Liver (tissue), 9 donors: ENCODE measurements around the gene STKLD1. TPM values are rescaled to one million over a fixed set of nuclear protein-coding genes. Genes with fewer than 3 reads are reported as not detected.

Source experiments
- DNase-seq: peaks from one replicate; pipeline ENCODE4 v3.0.0-alpha.2; 2017; ENCODE audit warnings: low spot score
- H3K27ac ChIP-seq, 2 donors: one replicate each; pipeline ENCODE4 v1.7.0; 2013; ENCODE audit warnings: inconsistent platforms in 2 of 2, low read length in 2 of 2, control low read depth in 1 of 2, low read depth in 1 of 2, mild to moderate bottlenecking in 1 of 2
- H3K27me3 ChIP-seq, 4 donors: one replicate each; pipeline versions ENCODE4 v1.6.1 to v1.7.0; 2013; ENCODE audit warnings: low read length in 3 of 4, inconsistent platforms in 1 of 4, mild to moderate bottlenecking in 1 of 4, moderate library complexity in 1 of 4; ENCODE audit not compliant: control insufficient read depth in 4 of 4, insufficient read depth in 4 of 4
- H3K36me3 ChIP-seq, 4 donors: one replicate each; pipeline versions ENCODE4 v1.6.1 to v1.7.0; 2013; ENCODE audit warnings: low read length in 3 of 4, mild to moderate bottlenecking in 3 of 4, low read depth in 1 of 4, moderate library complexity in 1 of 4; ENCODE audit not compliant: control insufficient read depth in 4 of 4, insufficient read depth in 3 of 4
- H3K4me1 ChIP-seq, 4 donors: one replicate each; pipeline versions ENCODE4 v1.6.1 to v1.7.0; 2013; ENCODE audit warnings: low read length in 3 of 4, mild to moderate bottlenecking in 3 of 4, moderate library complexity in 1 of 4; ENCODE audit not compliant: control insufficient read depth in 4 of 4, insufficient read depth in 4 of 4
- H3K4me3 ChIP-seq, 3 donors: one replicate each; pipeline versions ENCODE4 v1.6.1 to v1.7.0; 2013; ENCODE audit warnings: low read length in 3 of 3, control low read depth in 1 of 3, low read depth in 1 of 3, mild to moderate bottlenecking in 1 of 3
- H3K9ac ChIP-seq, 2 donors: one replicate each; pipeline ENCODE4 v1.7.0; 2013; ENCODE audit warnings: low read length in 2 of 2, mild to moderate bottlenecking in 2 of 2, moderate library complexity in 2 of 2, control low read depth in 1 of 2, low read depth in 1 of 2
- H3K9me3 ChIP-seq, 4 donors: one replicate each; pipeline versions ENCODE4 v1.6.1 to v1.7.0; 2013; ENCODE audit warnings: low read length in 3 of 4; ENCODE audit not compliant: control insufficient read depth in 4 of 4
- EGR1 ChIP-seq, 2 donors: IDR thresholded peaks; 2 replicates each; pipeline ENCODE4 v1.6.1; 2016 to 2018; ENCODE audit warnings: antibody characterized with exemption in 2 of 2, low read depth in 2 of 2
- FOXA1 ChIP-seq: IDR thresholded peaks from 2 replicates; pipeline ENCODE4 v1.6.1; 2016; ENCODE audit warnings: antibody characterized with exemption
- FOXA2 ChIP-seq: IDR thresholded peaks from 2 replicates; pipeline ENCODE4 v1.6.1; 2016; ENCODE audit warnings: antibody characterized with exemption
- GABPA ChIP-seq, 2 donors: IDR thresholded peaks in 1 of 2; conservative IDR thresholded peaks in 1 of 2; 2 replicates each; pipeline ENCODE4 v1.6.1; 2016; ENCODE audit warnings: antibody characterized with exemption in 2 of 2, mild to moderate bottlenecking in 1 of 2, moderate library complexity in 1 of 2
- HNF4A ChIP-seq, 2 donors: conservative IDR thresholded peaks; 2 replicates each; pipeline ENCODE4 v1.6.1; 2016; ENCODE audit warnings: antibody characterized with exemption in 2 of 2, mild to moderate bottlenecking in 2 of 2
- JUND ChIP-seq, 2 donors: IDR thresholded peaks; 2 replicates each; pipeline ENCODE4 v1.6.1; 2016; ENCODE audit warnings: antibody characterized with exemption in 2 of 2
- NR2F2 ChIP-seq: IDR thresholded peaks from 2 replicates; pipeline ENCODE4 v1.6.1; 2016; ENCODE audit warnings: antibody characterized with exemption
- RAD21 ChIP-seq, 2 donors: IDR thresholded peaks; 2 replicates each; pipeline ENCODE4 v1.6.1; 2016; ENCODE audit warnings: antibody characterized with exemption in 2 of 2, mild to moderate bottlenecking in 2 of 2
- SP1 ChIP-seq: IDR thresholded peaks from 2 replicates; pipeline ENCODE4 v1.6.1; 2018; ENCODE audit warnings: antibody characterized with exemption, mild to moderate bottlenecking
- TAF1 ChIP-seq: conservative IDR thresholded peaks from 2 replicates; pipeline ENCODE4 v1.6.1; 2016; ENCODE audit warnings: antibody characterized with exemption, mild to moderate bottlenecking
- YY1 ChIP-seq: IDR thresholded peaks from 2 replicates; pipeline ENCODE4 v1.6.1; 2016; ENCODE audit warnings: antibody characterized with exemption, mild to moderate bottlenecking
- WGBS: extraction: QIAGEN DNeasy Blood & Tissue Kit; methylation state at CpG from one replicate; pipeline ENCODE4 v1.1.7; 2013; 5-methylcytosine and 5-hydroxymethylcytosine counted together
- polyA plus RNA-seq, 2 donors: library from polyadenylated mRNA; stranded (reverse) in 1 of 2; unstranded in 1 of 2; fragments of 200-250 nt in 1 of 2; fragments of >200 nt in 1 of 2; fragmentation: Nextera tagmentation in 1 of 2; extraction: Ambion mirVana in 1 of 2; gene quantifications; one replicate each; pipeline versions ENCODE4 v1.2.1 to v1.2.3, GENCODE V29; 2013 to 2015
- total RNA-seq, 2 donors: library from RNA; depleted of rRNA; stranded (reverse); fragments of >200 nt; gene quantifications; one replicate each; pipeline ENCODE4 v1.2.3, GENCODE V29; 2014
- TF ChIP-seq, protein P1 (sequence below): IDR thresholded peaks from 2 replicates; pipeline ENCODE4 v1.6.1; 2016; ENCODE audit warnings: antibody characterized with exemption
- TF ChIP-seq, protein P2 (sequence below): IDR thresholded peaks from 2 replicates; pipeline ENCODE4 v1.6.1; 2016; ENCODE audit warnings: antibody characterized with exemption
- TF ChIP-seq, protein P3 (sequence below): IDR thresholded peaks from 2 replicates; pipeline ENCODE4 v1.6.1; 2016; ENCODE audit warnings: antibody characterized with exemption
- TF ChIP-seq, protein P4 (sequence below): IDR thresholded peaks from 2 replicates; pipeline ENCODE4 v1.6.1; 2016; ENCODE audit warnings: antibody characterized with exemption, mild to moderate bottlenecking
- TF ChIP-seq, protein P5 (sequence below): fragments of 150-350 bp; IDR thresholded peaks from 2 replicates; pipeline ENCODE4 v1.5.1; 2017; ENCODE audit warnings: improper control_type of control experiment, low read depth, low read length; ENCODE audit not compliant: missing input control
- donor health status: healthy.
- donor health status: healthy.
- donor health status: healthy.
- donor health status: healthy.
- donor health status: healthy.

STKLD1 gene
- total and polyA plus RNA-seq, 4 donors = 0.25 to 0.85 (median 0.33) TPM

DNA sequence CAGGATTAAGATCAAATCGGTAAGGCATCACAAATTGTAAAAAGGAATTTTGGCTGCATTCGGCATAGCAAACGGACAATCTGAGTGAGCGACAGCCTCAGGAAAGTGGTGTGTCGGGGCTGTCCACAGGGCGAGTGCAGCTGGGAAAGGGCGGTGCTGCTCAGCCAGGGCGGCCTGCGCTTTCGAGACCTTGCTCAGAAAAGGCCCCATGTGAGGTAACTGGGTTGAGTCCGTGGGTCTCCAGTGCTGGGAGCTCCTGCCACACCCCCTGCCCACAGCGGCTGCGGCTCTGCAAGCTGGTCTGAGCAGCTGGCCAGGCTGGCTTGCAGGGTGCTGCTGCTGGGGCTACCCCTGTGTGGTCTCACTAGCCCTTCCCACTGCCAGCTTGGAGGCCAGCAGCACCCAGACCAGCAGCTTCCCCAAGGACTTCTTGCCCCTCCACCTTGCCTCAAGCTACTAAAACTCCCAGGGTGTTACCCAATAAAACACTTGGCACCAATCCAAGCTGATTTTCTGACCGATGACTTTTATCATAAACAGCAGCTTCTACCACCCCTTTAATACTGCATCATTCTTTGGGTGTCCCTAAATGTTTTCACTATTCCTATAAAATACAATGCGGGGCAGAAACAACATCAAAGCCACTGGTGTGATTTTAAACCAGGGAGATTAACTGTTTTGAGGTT, 13.7 kb upstream of the STKLD1 start:
- Histone ChIP-seq H3K4me3 (no peak overlapping the region), H3K9ac (no peak overlapping the region), H3K36me3 (peaks cover 23 to 72% (median 61%) of the 10 kb centered on the region in 4 donors), H3K27ac (no peak overlapping the region), H3K9me3 (no peaks in the 10 kb centered on the region), H3K4me1 (peaks cover 0 to 34% (median 13%) of the 10 kb centered on the region in 4 donors), H3K27me3 (no peaks in the 10 kb centered on the region)
- no peak for DNase-seq
- no peak for TF ChIP-seq JUND (IDR thresholded peaks at IDR 0.05)
- TF ChIP-seq, protein P1, sequence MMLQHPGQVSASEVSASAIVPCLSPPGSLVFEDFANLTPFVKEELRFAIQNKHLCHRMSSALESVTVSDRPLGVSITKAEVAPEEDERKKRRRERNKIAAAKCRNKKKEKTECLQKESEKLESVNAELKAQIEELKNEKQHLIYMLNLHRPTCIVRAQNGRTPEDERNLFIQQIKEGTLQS = no peak
- no peak for TF ChIP-seq HNF4A (conservative IDR thresholded peaks at IDR 0.05)
- TF ChIP-seq FOXA2 = no peak
- no peak for TF ChIP-seq RAD21 (IDR thresholded peaks at IDR 0.05)
- TF ChIP-seq NR2F2 = no peak
- TF ChIP-seq, protein P2, sequence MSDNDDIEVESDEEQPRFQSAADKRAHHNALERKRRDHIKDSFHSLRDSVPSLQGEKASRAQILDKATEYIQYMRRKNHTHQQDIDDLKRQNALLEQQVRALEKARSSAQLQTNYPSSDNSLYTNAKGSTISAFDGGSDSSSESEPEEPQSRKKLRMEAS = no peak
- TF ChIP-seq, protein P3, sequence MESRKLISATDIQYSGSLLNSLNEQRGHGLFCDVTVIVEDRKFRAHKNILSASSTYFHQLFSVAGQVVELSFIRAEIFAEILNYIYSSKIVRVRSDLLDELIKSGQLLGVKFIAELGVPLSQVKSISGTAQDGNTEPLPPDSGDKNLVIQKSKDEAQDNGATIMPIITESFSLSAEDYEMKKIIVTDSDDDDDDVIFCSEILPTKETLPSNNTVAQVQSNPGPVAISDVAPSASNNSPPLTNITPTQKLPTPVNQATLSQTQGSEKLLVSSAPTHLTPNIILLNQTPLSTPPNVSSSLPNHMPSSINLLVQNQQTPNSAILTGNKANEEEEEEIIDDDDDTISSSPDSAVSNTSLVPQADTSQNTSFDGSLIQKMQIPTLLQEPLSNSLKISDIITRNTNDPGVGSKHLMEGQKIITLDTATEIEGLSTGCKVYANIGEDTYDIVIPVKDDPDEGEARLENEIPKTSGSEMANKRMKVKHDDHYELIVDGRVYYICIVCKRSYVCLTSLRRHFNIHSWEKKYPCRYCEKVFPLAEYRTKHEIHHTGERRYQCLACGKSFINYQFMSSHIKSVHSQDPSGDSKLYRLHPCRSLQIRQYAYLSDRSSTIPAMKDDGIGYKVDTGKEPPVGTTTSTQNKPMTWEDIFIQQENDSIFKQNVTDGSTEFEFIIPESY = no peak
- no peak for TF ChIP-seq SP1
- TF ChIP-seq, protein P4, sequence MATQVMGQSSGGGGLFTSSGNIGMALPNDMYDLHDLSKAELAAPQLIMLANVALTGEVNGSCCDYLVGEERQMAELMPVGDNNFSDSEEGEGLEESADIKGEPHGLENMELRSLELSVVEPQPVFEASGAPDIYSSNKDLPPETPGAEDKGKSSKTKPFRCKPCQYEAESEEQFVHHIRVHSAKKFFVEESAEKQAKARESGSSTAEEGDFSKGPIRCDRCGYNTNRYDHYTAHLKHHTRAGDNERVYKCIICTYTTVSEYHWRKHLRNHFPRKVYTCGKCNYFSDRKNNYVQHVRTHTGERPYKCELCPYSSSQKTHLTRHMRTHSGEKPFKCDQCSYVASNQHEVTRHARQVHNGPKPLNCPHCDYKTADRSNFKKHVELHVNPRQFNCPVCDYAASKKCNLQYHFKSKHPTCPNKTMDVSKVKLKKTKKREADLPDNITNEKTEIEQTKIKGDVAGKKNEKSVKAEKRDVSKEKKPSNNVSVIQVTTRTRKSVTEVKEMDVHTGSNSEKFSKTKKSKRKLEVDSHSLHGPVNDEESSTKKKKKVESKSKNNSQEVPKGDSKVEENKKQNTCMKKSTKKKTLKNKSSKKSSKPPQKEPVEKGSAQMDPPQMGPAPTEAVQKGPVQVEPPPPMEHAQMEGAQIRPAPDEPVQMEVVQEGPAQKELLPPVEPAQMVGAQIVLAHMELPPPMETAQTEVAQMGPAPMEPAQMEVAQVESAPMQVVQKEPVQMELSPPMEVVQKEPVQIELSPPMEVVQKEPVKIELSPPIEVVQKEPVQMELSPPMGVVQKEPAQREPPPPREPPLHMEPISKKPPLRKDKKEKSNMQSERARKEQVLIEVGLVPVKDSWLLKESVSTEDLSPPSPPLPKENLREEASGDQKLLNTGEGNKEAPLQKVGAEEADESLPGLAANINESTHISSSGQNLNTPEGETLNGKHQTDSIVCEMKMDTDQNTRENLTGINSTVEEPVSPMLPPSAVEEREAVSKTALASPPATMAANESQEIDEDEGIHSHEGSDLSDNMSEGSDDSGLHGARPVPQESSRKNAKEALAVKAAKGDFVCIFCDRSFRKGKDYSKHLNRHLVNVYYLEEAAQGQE = no peak
- TF ChIP-seq YY1 = no peak
- no peak for TF ChIP-seq EGR1 (IDR thresholded peaks at IDR 0.05; ENCODE audit: low read depth in 2 of 2)
- TF ChIP-seq GABPA (IDR thresholded peaks at IDR 0.05 in 1 of 2, conservative IDR thresholded peaks at IDR 0.05 in 1 of 2) = no peak
- TF ChIP-seq, protein P5, sequence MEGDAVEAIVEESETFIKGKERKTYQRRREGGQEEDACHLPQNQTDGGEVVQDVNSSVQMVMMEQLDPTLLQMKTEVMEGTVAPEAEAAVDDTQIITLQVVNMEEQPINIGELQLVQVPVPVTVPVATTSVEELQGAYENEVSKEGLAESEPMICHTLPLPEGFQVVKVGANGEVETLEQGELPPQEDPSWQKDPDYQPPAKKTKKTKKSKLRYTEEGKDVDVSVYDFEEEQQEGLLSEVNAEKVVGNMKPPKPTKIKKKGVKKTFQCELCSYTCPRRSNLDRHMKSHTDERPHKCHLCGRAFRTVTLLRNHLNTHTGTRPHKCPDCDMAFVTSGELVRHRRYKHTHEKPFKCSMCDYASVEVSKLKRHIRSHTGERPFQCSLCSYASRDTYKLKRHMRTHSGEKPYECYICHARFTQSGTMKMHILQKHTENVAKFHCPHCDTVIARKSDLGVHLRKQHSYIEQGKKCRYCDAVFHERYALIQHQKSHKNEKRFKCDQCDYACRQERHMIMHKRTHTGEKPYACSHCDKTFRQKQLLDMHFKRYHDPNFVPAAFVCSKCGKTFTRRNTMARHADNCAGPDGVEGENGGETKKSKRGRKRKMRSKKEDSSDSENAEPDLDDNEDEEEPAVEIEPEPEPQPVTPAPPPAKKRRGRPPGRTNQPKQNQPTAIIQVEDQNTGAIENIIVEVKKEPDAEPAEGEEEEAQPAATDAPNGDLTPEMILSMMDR = no peak
- no peak for TF ChIP-seq TAF1
- TF ChIP-seq FOXA1 = no peak
- WGBS = 91% methylated on average over 15 of the region's 15 CpGs
